Erythroblast (primary cell): Measurements from ENCODE around the gene PLIN5.

Experiments
- DNase-seq, 2 experiments: peaks; one replicate each; lab custom pipeline; 2025; lab: John Stamatoyannopoulos, UW
- GATA1 ChIP-seq: IDR thresholded peaks from 2 replicates; pipeline ENCODE4 v1.6.1; 2011; ENCODE audit warnings: low read depth, mild to moderate bottlenecking, control low read depth, low read length, moderate library complexity
- POLR2A ChIP-seq: IDR thresholded peaks from 2 replicates; pipeline ENCODE4 v1.6.1; 2011; ENCODE audit warnings: mild to moderate bottlenecking, low read length

PLIN5 gene

GRCh38 chr19:4495471-4495870 is 39.6 kb downstream of the PLIN5 start:
- DNase-seq: no peak
- TF ChIP-seq GATA1: no peak
- no peak for TF ChIP-seq POLR2A

- DNase-seq: no peak
- TF ChIP-seq POLR2A: no peak
Observed at GRCh38 chr19:4494691-4495064, 40.3 kb downstream of the PLIN5 start.

GRCh38 chr19:4493929-4494690 is 40.9 kb downstream of the PLIN5 start:
- DNase-seq: no peak
- TF ChIP-seq POLR2A (no peak), GATA1 (no peak)

DNA sequence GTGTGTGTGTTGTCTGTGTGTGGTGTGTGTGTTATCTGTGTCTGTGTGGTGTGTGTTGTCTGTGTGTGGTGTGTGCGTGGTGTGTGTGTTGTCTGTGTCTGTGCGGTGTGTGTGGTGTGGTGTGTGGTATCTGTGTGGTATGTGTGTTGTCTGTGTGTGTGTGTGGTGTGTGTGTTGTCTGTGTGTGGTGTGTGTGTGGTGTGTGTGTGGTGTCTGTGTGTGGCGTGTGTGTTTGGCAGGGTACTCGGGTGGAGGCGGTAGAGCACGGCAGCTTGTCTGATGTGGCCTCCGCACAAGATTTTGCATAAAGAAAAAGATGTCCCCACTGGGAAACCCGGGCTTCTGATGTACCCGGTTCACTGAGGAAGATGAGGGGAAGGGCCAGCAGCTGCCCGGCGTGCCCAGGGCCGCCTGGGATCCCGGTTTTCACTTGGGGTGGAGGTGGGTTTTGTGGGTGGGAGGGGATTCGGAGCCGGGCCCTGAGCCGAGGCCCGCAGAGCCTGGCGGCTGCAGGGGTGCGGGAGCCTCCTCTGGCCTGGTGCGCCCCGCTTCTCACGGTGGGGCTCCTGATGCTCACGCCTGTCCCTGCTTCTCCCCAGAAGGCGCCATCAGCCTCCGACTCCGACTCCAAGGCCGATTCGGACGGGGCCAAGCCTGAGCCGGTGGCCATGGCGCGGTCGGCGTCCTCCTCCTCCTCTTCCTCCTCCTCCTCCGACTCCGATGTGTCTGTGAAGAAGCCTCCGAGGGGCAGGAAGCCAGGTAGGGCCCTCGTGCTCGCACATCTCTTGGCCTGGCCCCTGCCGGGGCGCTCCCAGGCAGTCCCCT is 41.7 kb downstream of the PLIN5 start:
- TF ChIP-seq POLR2A (no peak), GATA1 (no peak)

GRCh38 chr19:4492337-4493103 is 42.5 kb downstream of the PLIN5 start:
- TF ChIP-seq GATA1 (no peak), POLR2A (no peak)
- DNase-seq: no peak

More for the DNA sequence above, 41.7 kb downstream of the PLIN5 start:
- DNase-seq: peak in 1 of 2 experiments; percentile 45

DNA sequence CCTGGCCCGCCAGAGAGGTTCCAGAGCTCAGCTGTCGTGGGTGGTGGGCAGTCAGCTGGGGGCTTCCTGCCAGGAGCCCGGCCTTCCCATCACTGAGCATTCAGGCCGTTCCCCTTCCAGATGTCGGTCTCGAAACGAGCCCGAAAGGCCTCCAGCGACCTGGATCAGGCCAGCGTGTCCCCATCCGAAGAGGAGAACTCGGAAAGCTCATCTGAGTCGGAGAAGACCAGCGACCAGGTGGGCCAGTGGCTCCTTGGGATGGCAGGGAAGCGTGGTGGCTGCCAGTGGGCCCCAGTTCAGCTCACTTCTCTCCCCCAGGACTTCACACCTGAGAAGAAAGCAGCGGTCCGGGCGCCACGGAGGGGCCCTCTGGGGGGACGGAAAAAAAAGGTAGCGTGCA is 43.6 kb downstream of the PLIN5 start:
- no peak for DNase-seq
- TF ChIP-seq GATA1 (no peak), POLR2A (no peak)

- TF ChIP-seq GATA1 (no peak), POLR2A (no peak)
- DNase-seq: no peak
Observed at GRCh38 chr19:4488496-4488895, 46.5 kb downstream of the PLIN5 start.

- DNase-seq: no peak
Observed at GRCh38 chr19:4487572-4487971, 47.5 kb downstream of the PLIN5 start.

DNA sequence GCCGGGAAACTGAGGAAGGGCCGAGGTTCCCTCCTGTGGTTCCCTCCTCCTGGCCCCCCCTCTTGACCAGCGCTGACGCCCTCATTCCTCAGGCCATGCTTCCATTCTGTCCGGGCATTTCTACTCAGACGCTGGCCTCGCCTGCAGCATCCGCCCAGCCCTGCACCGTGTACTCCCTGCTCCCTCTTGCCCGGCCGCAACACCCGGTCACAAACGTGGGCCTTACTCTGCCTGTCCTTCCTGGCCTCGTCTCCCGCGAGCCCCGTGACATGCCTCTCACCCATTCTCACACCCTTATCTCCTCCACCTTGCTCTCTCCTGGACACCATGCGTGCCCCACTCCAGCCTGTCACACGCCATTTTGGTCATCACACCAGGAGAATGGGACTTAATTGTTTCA is 51.6 kb downstream of the PLIN5 start:
- TF ChIP-seq POLR2A (no peak), GATA1 (no peak)
- no peak for DNase-seq

More at GRCh38 chr19:4487572-4487971, 47.5 kb downstream of the PLIN5 start:
- no peak for TF ChIP-seq GATA1
- TF ChIP-seq POLR2A: no peak

DNA sequence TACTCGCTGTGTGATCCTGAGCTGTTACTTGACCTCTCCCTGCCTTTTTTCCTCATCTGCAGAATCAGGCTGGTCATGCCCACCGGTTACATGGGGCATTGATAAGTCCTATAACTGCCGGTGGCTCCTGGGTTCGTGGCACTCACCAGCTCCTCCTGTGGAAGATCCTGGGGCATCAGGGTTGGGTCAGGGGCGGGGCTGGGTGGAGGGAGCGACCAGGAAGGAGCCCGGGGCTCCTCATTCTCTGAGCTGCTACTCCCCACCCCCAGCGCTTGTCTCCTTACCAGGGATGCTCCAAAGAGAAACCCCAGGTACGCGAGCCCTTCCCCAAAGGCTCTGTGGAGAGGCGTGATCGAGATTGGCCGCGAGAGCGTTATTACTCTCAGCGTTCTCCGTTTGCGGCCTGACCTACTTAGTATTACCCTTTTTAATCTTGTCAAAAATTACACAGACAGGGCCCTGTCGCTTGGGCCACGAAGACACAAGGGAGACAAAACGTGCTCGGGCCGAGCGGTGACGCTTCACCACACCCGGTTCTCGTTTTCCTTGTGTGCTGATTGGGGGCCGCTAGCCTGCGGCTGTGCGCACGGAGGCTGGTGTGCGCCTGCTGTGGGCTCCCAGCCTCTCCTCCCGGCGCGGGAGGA is 52.2 kb downstream of the PLIN5 start:
- DNase-seq: no peak
- TF ChIP-seq GATA1: no peak
- TF ChIP-seq POLR2A: no peak

- DNase-seq: no peak
- no peak for TF ChIP-seq GATA1
- TF ChIP-seq POLR2A: no peak
Observed at GRCh38 chr19:4477034-4477801, 57.8 kb downstream of the PLIN5 start.

GRCh38 chr19:4474514-4475022 is 60.5 kb downstream of the PLIN5 start:
- DNase-seq: no peak
- no peak for TF ChIP-seq POLR2A
- no peak for TF ChIP-seq GATA1
